Measurements from ENCODE around the gene TYK2. TPM values are rescaled to one million over a fixed set of nuclear protein-coding genes. Genes with fewer than 3 reads are reported as not detected.

TYK2 gene
- total and polyA plus RNA-seq, 2 of the 13 experiments (the other 11 are each of a cell fraction or from before 2014, with no cell fraction given), result 38.8 to 60.1 TPM

GRCh38 chr19:10403137-10404021 is 23.0 kb upstream of the TYK2 start, which contains the start of gene CDC37 (continued):
- TF ChIP-seq ZBTB40 (IDR thresholded peaks at IDR 0.05) (peak; percentile 39; the same call in 1 of the 2 replicates), ZBTB40 (CRISPR knock-in tag; IDR thresholded peaks at IDR 0.05) (no peak; the same call in 1 of the 2 replicates), E2F1 (CRISPR knock-in tag; IDR thresholded peaks at IDR 0.05) (peak; percentile 87), ZBTB14 (CRISPR knock-in tag; IDR thresholded peaks at IDR 0.05) (peak; percentile 60), ZNF414 (CRISPR knock-in tag; IDR thresholded peaks at IDR 0.05) (no peak), ONECUT2 (CRISPR knock-in tag; IDR thresholded peaks at IDR 0.05) (no peak), ELF1 (CRISPR knock-in tag; IDR thresholded peaks at IDR 0.05) (peak; percentile 80), ZNF160 (CRISPR knock-in tag; IDR thresholded peaks at IDR 0.05) (peak; percentile 54; the same call in 1 of the 2 replicates), PHF8 (CRISPR knock-in tag; IDR thresholded peaks at IDR 0.05) (peak; percentile 60; the same call in 1 of the 2 replicates), TOPORS (CRISPR knock-in tag; IDR thresholded peaks at IDR 0.05) (no peak), SAP130 (CRISPR knock-in tag; IDR thresholded peaks at IDR 0.05; ENCODE audit: low read depth) (peak; percentile 99), ZNF121 (CRISPR knock-in tag; IDR thresholded peaks at IDR 0.05) (no peak), MAFK (conservative IDR thresholded peaks at IDR 0.05 in 1 of 2, IDR thresholded peaks at IDR 0.05 in 1 of 2; ENCODE audit: low read length in 2 of 2) (no peak), ZNF670 (CRISPR knock-in tag; IDR thresholded peaks at IDR 0.05; ENCODE audit: borderline replicate concordance) (no peak), SIN3B (IDR thresholded peaks at IDR 0.05; ENCODE audit: low read length) (0 out of 2 replicates have a peak, but pooled peaks have one; percentile 16), KLF13 (CRISPR knock-in tag; IDR thresholded peaks at IDR 0.05) (no peak), ZNF138 (CRISPR knock-in tag; IDR thresholded peaks at IDR 0.05; ENCODE audit: low read depth) (peak; percentile 69; the same call in 1 of the 2 replicates), ARNT (IDR thresholded peaks at IDR 0.05) (no peak), NFRKB (IDR thresholded peaks at IDR 0.05) (no peak)
